ENCODE data around the gene CACNA2D2.
A peak's percentile ranks its signal among the peaks of the same experiment; 100 is the strongest.

CACNA2D2 gene

GRCh38 chr3:50503504-50504342 is at the start of gene CACNA2D2:
Gene CACNA2D2 (minus strand): TSS chr3:50503634. CDS start chr3:50503423, 211 bp downstream.
- no peak within 1 kb of the TSS for H3K4me3 ChIP-seq (ENCODE audit: low read depth, low read length)
- no peak for TF ChIP-seq CTCF (IDR thresholded peaks at IDR 0.05; ENCODE audit: borderline replicate concordance, insufficient read depth, low read depth, low read length)

- H3K4me3 ChIP-seq (ENCODE audit: low read depth, low read length), result no peak overlapping the region
- TF ChIP-seq CTCF (IDR thresholded peaks at IDR 0.05; ENCODE audit: borderline replicate concordance, insufficient read depth, low read depth, low read length), result no peak
Observed at GRCh38 chr3:50552598-50552997, 49.2 kb upstream of the CACNA2D2 start.

GRCh38 chr3:50551681-50552435 is 48.4 kb upstream of the CACNA2D2 start:
- TF ChIP-seq CTCF (IDR thresholded peaks at IDR 0.05; ENCODE audit: borderline replicate concordance, insufficient read depth, low read depth, low read length), result no peak
- no peak overlapping the region for H3K4me3 ChIP-seq (ENCODE audit: low read depth, low read length)

- H3K4me3 ChIP-seq (ENCODE audit: low read depth, low read length), result no peak overlapping the region
Observed at GRCh38 chr3:50551054-50551659, 47.7 kb upstream of the CACNA2D2 start.

GRCh38 chr3:50550079-50550736 is 46.8 kb upstream of the CACNA2D2 start:
- peak; percentile 76 for TF ChIP-seq CTCF (IDR thresholded peaks at IDR 0.05; ENCODE audit: borderline replicate concordance, insufficient read depth, low read depth, low read length)
- no peak overlapping the region for H3K4me3 ChIP-seq (ENCODE audit: low read depth, low read length)

More at GRCh38 chr3:50551054-50551659, 47.7 kb upstream of the CACNA2D2 start:
- no peak for TF ChIP-seq CTCF (IDR thresholded peaks at IDR 0.05; ENCODE audit: borderline replicate concordance, insufficient read depth, low read depth, low read length)

GRCh38 chr3:50549226-50549625 is 45.8 kb upstream of the CACNA2D2 start:
- no peak overlapping the region for H3K4me3 ChIP-seq (ENCODE audit: low read depth, low read length)
- TF ChIP-seq CTCF (IDR thresholded peaks at IDR 0.05; ENCODE audit: borderline replicate concordance, insufficient read depth, low read depth, low read length), result no peak

All from GM12875 (cell line).